Nephron progenitor cell (in vitro differentiated cells): Measurements from ENCODE around the gene PLSCR5.

Source experiments
- DNase-seq: peaks from one replicate; pipeline ENCODE4 v3.0.0; 2021
- H3K27ac Mint-ChIP-seq: 2 replicates; pipeline ENCODE4 v1.8.0; 2021; ENCODE audit warnings: mild to moderate bottlenecking, moderate library complexity, mixed read lengths
- H3K27me3 Mint-ChIP-seq: 2 replicates; pipeline ENCODE4 v1.8.0; 2021; ENCODE audit warnings: mild to moderate bottlenecking, low read depth, mixed read lengths; ENCODE audit not compliant: poor library complexity
- H3K36me3 Mint-ChIP-seq: 2 replicates; pipeline ENCODE4 v1.8.0; 2021; ENCODE audit warnings: low read depth, mixed read lengths
- H3K4me1 Mint-ChIP-seq: 2 replicates; pipeline ENCODE4 v1.8.0; 2021; ENCODE audit warnings: mixed read lengths
- H3K4me3 Mint-ChIP-seq: 2 replicates; pipeline ENCODE4 v1.8.0; 2021; ENCODE audit warnings: mild to moderate bottlenecking, moderate library complexity, mixed read lengths
- H3K9me3 Mint-ChIP-seq: 2 replicates; pipeline ENCODE4 v1.8.0; 2021; ENCODE audit warnings: mild to moderate bottlenecking, moderate library complexity, mixed read lengths
- CTCF ChIP-seq: fragments of 200-600 bp; sonication (generic); IDR thresholded peaks from 2 replicates; pipeline ENCODE4 v1.5.0; 2021; ENCODE audit warnings: antibody characterized with exemption

PLSCR5 gene

GRCh38 chr3:146605106-146605505 lies at the start of gene PLSCR5:
PLSCR5 (minus strand) TSS chr3:146605346; CDS start chr3:146605212, 134 bp downstream.
- Mint-ChIP-seq H3K27me3 (no peaks in the 10 kb centered on the region), H3K4me3 (no peak within 1 kb of the TSS), H3K4me1 (no peaks in the 10 kb centered on the region), H3K36me3 (no peaks in the 10 kb centered on the region), H3K27ac (no peak within 1 kb of the TSS), H3K9me3 (no peaks in the 10 kb centered on the region)
- DNase-seq, result no peak
- TF ChIP-seq CTCF, result no peak

- Mint-ChIP-seq H3K27ac (no peak overlapping the region), H3K4me1 (peaks cover 7% of the 10 kb centered on the region), H3K27me3 (no peaks in the 10 kb centered on the region), H3K36me3 (no peaks in the 10 kb centered on the region), H3K9me3 (peaks cover 4% of the 10 kb centered on the region), H3K4me3 (no peak overlapping the region)
- no peak for TF ChIP-seq CTCF
- no peak for DNase-seq
Observed at GRCh38 chr3:146653978-146654377, 48.8 kb upstream of the PLSCR5 start.

GRCh38 chr3:146650691-146651442 lies 45.7 kb upstream of the PLSCR5 start:
- Mint-ChIP-seq H3K4me3 (no peak overlapping the region), H3K27ac (no peak overlapping the region), H3K27me3 (no peaks in the 10 kb centered on the region), H3K4me1 (peaks cover 7% of the 10 kb centered on the region), H3K36me3 (no peaks in the 10 kb centered on the region), H3K9me3 (no peaks in the 10 kb centered on the region)
- TF ChIP-seq CTCF, result no peak
- DNase-seq, result no peak

- Mint-ChIP-seq H3K9me3 (no peaks in the 10 kb centered on the region), H3K36me3 (no peaks in the 10 kb centered on the region), H3K4me1 (no peaks in the 10 kb centered on the region), H3K27ac (no peak overlapping the region), H3K4me3 (no peak overlapping the region), H3K27me3 (peaks cover 3% of the 10 kb centered on the region)
- no peak for DNase-seq
- no peak for TF ChIP-seq CTCF
Observed at GRCh38 chr3:146646261-146646660, 41.1 kb upstream of the PLSCR5 start.

- H3K4me1 Mint-ChIP-seq, result no peaks in the 10 kb centered on the region
- H3K9me3 Mint-ChIP-seq, result no peaks in the 10 kb centered on the region
- no peak overlapping the region for H3K27ac Mint-ChIP-seq
- TF ChIP-seq CTCF, result peak; percentile 60
- no peak overlapping the region for H3K4me3 Mint-ChIP-seq
- peak; percentile 24 for DNase-seq
- H3K27me3 Mint-ChIP-seq, result peaks cover 3% of the 10 kb centered on the region
- H3K36me3 Mint-ChIP-seq, result no peaks in the 10 kb centered on the region
Observed at GRCh38 chr3:146640955-146641867, 36.1 kb upstream of the PLSCR5 start.
